Panc1 (cell line): ENCODE results near the gene EML6. TPM values are rescaled to one million over a fixed set of nuclear protein-coding genes. Genes with fewer than 3 reads are reported as not detected.

ENCODE experiments used
- ATAC-seq: fragments of 200-7000 bp; cut with Tn5 transposase; 2 replicates; pipeline ENCODE4 v1.9.1; 2020; ENCODE audit warnings: mild to moderate bottlenecking, moderate library complexity
- BruUV-seq: library from RNA; stranded (reverse); fragments of 400-500 nt; replicated peaks from 2 replicates; lab custom pipeline; 2021; lab: Mats Ljungman, UMichigan
- CTCF ChIA-PET: fragments of 300-600 bp; sonication (Branson Sonifier 250); formaldehyde crosslinking; loops from one replicate; lab custom pipeline; 2022; ENCODE audit warnings: antibody characterized with exemption; lab: Charles Lee
- POLR2A ChIA-PET: fragments of 300-600 bp; sonication (Branson Sonifier 250); formaldehyde crosslinking; loops from one replicate; lab custom pipeline; 2022; ENCODE audit warnings: antibody characterized with exemption; lab: Charles Lee
- DNase-seq: peaks from one replicate; pipeline ENCODE4 v3.0.0-alpha.2; 2010; ENCODE audit warnings: low read depth, low spot score
- H3K27ac ChIP-seq: 2 replicates; pipeline ENCODE4 v1.5.1; 2011; ENCODE audit warnings: mild to moderate bottlenecking, low read length, inconsistent platforms
- H3K27me3 ChIP-seq: fragments of 200-500 bp; sonication (Bioruptor generic); 2 replicates; pipeline ENCODE4 v1.6.0; 2014; ENCODE audit warnings: low read length, inconsistent platforms; ENCODE audit not compliant: control insufficient read depth, insufficient read depth
- H3K36me3 ChIP-seq: fragments of 200-500 bp; sonication (Bioruptor generic); 2 replicates; pipeline ENCODE4 v1.5.1; 2014; ENCODE audit warnings: inconsistent platforms, mild to moderate bottlenecking, low read length, moderate library complexity; ENCODE audit not compliant: control insufficient read depth, insufficient read depth
- H3K4me1 ChIP-seq: 2 replicates; pipeline ENCODE4 v1.5.1; 2011; ENCODE audit warnings: inconsistent platforms, mild to moderate bottlenecking, low read length, moderate library complexity; ENCODE audit not compliant: control insufficient read depth, insufficient read depth
- H3K4me3 ChIP-seq, 2 experiments: 2 replicates each; pipeline ENCODE4 v1.5.1; 2011 to 2012; ENCODE audit warnings: low read depth in 2 of 2, low read length in 2 of 2, mild to moderate bottlenecking in 2 of 2, inconsistent platforms in 1 of 2, moderate library complexity in 1 of 2
- H3K9me3 ChIP-seq: fragments of 200-500 bp; sonication (Bioruptor generic); 2 replicates; pipeline ENCODE4 v1.5.1; 2014; ENCODE audit warnings: low read depth, mild to moderate bottlenecking, inconsistent platforms, low read length, moderate library complexity; ENCODE audit not compliant: control insufficient read depth, insufficient read depth
- CTCF ChIP-seq: fragments of 450-650 bp; IDR thresholded peaks from 2 replicates; pipeline ENCODE4 v1.5.1; 2017; ENCODE audit warnings: mild to moderate bottlenecking
- POLR2AphosphoS5 ChIP-seq: IDR thresholded peaks from 2 replicates; pipeline ENCODE4 v1.6.1; 2012; ENCODE audit warnings: mild to moderate bottlenecking, low read depth, low read length, moderate library complexity
- REST ChIP-seq, 2 experiments: IDR thresholded peaks; 2 replicates each; pipeline ENCODE4 v1.6.1; 2011 to 2012; ENCODE audit warnings: low read depth in 2 of 2, control low read depth in 1 of 2, low read length in 1 of 2, mild to moderate bottlenecking in 1 of 2, moderate library complexity in 1 of 2; ENCODE audit not compliant: insufficient read depth in 1 of 2
- SIN3A ChIP-seq: IDR thresholded peaks from 2 replicates; pipeline ENCODE4 v1.6.1; 2012; ENCODE audit warnings: low read depth, mild to moderate bottlenecking, low read length, moderate library complexity, borderline replicate concordance; ENCODE audit not compliant: insufficient read depth
- TCF7L2 ChIP-seq: IDR thresholded peaks from 2 replicates; pipeline ENCODE4 v1.6.1; 2011; ENCODE audit warnings: mild to moderate bottlenecking, low read depth, low read length, inconsistent platforms
- in situ Hi-C: cut with HindIII; loops from 2 replicates; pipeline ENCODE4 v1.10.0; 2016; ENCODE audit warnings: low sequenced_read_pairs, low pct_unique_long_range_greater_than_20kb
- intact Hi-C: fragments of 100-400 bp; cut with micrococcal nuclease; formaldehyde crosslinking; loops from one replicate; pipeline ENCODE4 v1.10.0; 2022; ENCODE audit not compliant: unreplicated experiment
- total RNA-seq: library from RNA; stranded (reverse); gene quantifications from one replicate; pipeline ENCODE4 v1.2.1, GENCODE V29; 2021; ENCODE audit not compliant: unreplicated experiment

EML6 gene
- total RNA-seq, 1 experiment from 2014 or later, result 6.3 TPM

DNA sequence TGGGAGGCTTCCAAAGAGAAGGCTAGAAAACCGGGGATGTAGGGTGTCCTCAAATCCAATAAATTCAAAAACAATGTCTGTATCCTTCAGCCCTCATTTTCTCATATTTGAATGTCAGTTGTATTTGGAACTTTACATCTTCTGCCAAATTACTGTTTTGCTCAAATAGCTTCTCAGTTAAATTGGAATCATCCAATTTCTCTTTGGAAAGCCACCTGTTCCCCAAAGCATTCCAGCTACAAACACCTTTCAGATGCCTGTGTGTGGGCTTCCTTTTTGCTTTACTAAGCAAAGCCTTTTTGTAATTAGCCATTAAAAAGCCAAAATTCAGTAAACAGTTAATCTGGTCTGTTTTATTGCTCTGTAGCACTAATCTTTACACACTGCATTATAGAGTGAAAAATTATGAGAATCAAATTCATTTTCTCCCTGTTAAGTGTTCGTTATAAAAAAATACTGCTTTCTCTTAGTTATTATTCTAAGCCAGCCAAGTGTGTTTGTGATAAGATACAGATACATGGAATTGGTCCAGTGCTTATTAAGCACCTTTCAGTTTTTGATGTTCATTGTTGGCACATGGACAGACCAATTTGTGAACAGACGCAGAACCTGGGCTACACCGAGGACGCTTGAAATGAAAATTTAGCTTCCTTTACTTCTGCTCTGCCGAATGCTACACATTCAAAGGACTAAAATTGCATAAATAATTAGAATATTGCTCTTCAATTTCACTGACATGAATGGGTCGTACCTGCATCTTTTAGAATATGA lies 175.2 kb downstream of the EML6 start:
- in situ Hi-C loops, result no loop called here
- POLR2A ChIA-PET, result interaction anchor here (0.6 to 1.0 kb wide), 2 partner anchors 54 to 59 kb away, joined by 3 read pairs; no protein-coding TSS in a partner anchor

More for the DNA sequence above, 175.2 kb downstream of the EML6 start:
- intact Hi-C loops, result no loop called here
- Histone ChIP-seq H3K9me3 (peaks cover 5% of the 10 kb centered on the region; the same call in 1 of the 2 replicates), H3K27ac (peak overlapping the region; percentile 94; the same call in 1 of the 2 replicates), H3K4me3 (no peak overlapping the region), H3K36me3 (no peaks in the 10 kb centered on the region), H3K27me3 (no peaks in the 10 kb centered on the region), H3K4me1 (peaks cover 22% of the 10 kb centered on the region)
- no TSS peak for BruUV-seq
- CTCF ChIA-PET, result interaction anchor here (1.1 to 2.0 kb wide), 2 partner anchors 116 to 265 kb away, joined by 3 to 7 read pairs; no protein-coding TSS in a partner anchor
- ATAC-seq (no peak), DNase-seq (no peak)
- TF ChIP-seq POLR2AphosphoS5, result no peak
- TF ChIP-seq SIN3A, result no peak
- TF ChIP-seq CTCF, result no peak
- no peak for TF ChIP-seq REST (IDR thresholded peaks at IDR 0.05; ENCODE audit: insufficient read depth in 1 of 2, low read depth in 2 of 2, low read length in 1 of 2)
- TF ChIP-seq TCF7L2, result no peak
